Measurements from ENCODE around the gene KLK3.
A peak's percentile ranks its signal among the peaks of the same experiment; 100 is the strongest.

Gene KLK3

GRCh38 chr19:50859849-50860248 lies 5.1 kb downstream of the KLK3 start:
- H3K4me1 ChIP-seq (ENCODE audit: insufficient read depth, poor library complexity, severe bottlenecking) = no peaks in the 10 kb centered on the region
- no peak overlapping the region for H3K27ac ChIP-seq (ENCODE audit: poor library complexity, severe bottlenecking)
- ATAC-seq (ENCODE audit: low read depth) (no peak), DNase-seq (ENCODE audit: low spot score) (no peak)
- H3K36me3 ChIP-seq (ENCODE audit: low read depth) = no peaks in the 10 kb centered on the region
- no peak overlapping the region for H3K4me3 ChIP-seq (ENCODE audit: severe bottlenecking)
- peaks cover 9% of the 10 kb centered on the region for H3K27me3 ChIP-seq (ENCODE audit: insufficient read depth, poor library complexity, severe bottlenecking)
- TF ChIP-seq, protein P1, sequence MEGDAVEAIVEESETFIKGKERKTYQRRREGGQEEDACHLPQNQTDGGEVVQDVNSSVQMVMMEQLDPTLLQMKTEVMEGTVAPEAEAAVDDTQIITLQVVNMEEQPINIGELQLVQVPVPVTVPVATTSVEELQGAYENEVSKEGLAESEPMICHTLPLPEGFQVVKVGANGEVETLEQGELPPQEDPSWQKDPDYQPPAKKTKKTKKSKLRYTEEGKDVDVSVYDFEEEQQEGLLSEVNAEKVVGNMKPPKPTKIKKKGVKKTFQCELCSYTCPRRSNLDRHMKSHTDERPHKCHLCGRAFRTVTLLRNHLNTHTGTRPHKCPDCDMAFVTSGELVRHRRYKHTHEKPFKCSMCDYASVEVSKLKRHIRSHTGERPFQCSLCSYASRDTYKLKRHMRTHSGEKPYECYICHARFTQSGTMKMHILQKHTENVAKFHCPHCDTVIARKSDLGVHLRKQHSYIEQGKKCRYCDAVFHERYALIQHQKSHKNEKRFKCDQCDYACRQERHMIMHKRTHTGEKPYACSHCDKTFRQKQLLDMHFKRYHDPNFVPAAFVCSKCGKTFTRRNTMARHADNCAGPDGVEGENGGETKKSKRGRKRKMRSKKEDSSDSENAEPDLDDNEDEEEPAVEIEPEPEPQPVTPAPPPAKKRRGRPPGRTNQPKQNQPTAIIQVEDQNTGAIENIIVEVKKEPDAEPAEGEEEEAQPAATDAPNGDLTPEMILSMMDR (IDR thresholded peaks at IDR 0.05; ENCODE audit: poor library complexity, severe bottlenecking) = no peak
- no peaks in the 10 kb centered on the region for H3K9me3 ChIP-seq (ENCODE audit: severe bottlenecking)

GRCh38 chr19:50861010-50861409 lies 6.3 kb downstream of the KLK3 start:
- Histone ChIP-seq H3K4me3 (ENCODE audit: severe bottlenecking) (no peak overlapping the region), H3K27ac (ENCODE audit: poor library complexity, severe bottlenecking) (no peak overlapping the region), H3K27me3 (ENCODE audit: insufficient read depth, poor library complexity, severe bottlenecking) (peaks cover 13% of the 10 kb centered on the region), H3K36me3 (ENCODE audit: low read depth) (no peaks in the 10 kb centered on the region), H3K4me1 (ENCODE audit: insufficient read depth, poor library complexity, severe bottlenecking) (no peaks in the 10 kb centered on the region), H3K9me3 (ENCODE audit: severe bottlenecking) (no peaks in the 10 kb centered on the region)
- TF ChIP-seq, protein P1 (IDR thresholded peaks at IDR 0.05; ENCODE audit: poor library complexity, severe bottlenecking) = no peak
- DNase-seq (ENCODE audit: low spot score) (no peak), ATAC-seq (ENCODE audit: low read depth) (peak; percentile 23; the same call in 2 of the 3 replicates)

- Histone ChIP-seq H3K27ac (ENCODE audit: poor library complexity, severe bottlenecking) (no peak overlapping the region), H3K4me3 (ENCODE audit: severe bottlenecking) (no peak overlapping the region), H3K4me1 (ENCODE audit: insufficient read depth, poor library complexity, severe bottlenecking) (no peaks in the 10 kb centered on the region), H3K9me3 (ENCODE audit: severe bottlenecking) (no peaks in the 10 kb centered on the region), H3K27me3 (ENCODE audit: insufficient read depth, poor library complexity, severe bottlenecking) (peaks cover 16% of the 10 kb centered on the region), H3K36me3 (ENCODE audit: low read depth) (no peaks in the 10 kb centered on the region)
- ATAC-seq (ENCODE audit: low read depth) (no peak), DNase-seq (ENCODE audit: low spot score) (no peak)
- TF ChIP-seq, protein P1 (IDR thresholded peaks at IDR 0.05; ENCODE audit: poor library complexity, severe bottlenecking) = no peak
Observed at GRCh38 chr19:50861496-50862286, 7.0 kb downstream of the KLK3 start.

- no peaks in the 10 kb centered on the region for H3K9me3 ChIP-seq (ENCODE audit: severe bottlenecking)
- ATAC-seq (ENCODE audit: low read depth) (no peak), DNase-seq (ENCODE audit: low spot score) (no peak)
- no peaks in the 10 kb centered on the region for H3K36me3 ChIP-seq (ENCODE audit: low read depth)
- no peak overlapping the region for H3K27ac ChIP-seq (ENCODE audit: poor library complexity, severe bottlenecking)
- H3K27me3 ChIP-seq (ENCODE audit: insufficient read depth, poor library complexity, severe bottlenecking) = peaks cover 49% of the 10 kb centered on the region
- H3K4me1 ChIP-seq (ENCODE audit: insufficient read depth, poor library complexity, severe bottlenecking) = no peaks in the 10 kb centered on the region
- no peak overlapping the region for H3K4me3 ChIP-seq (ENCODE audit: severe bottlenecking)
- TF ChIP-seq, protein P1 (IDR thresholded peaks at IDR 0.05; ENCODE audit: poor library complexity, severe bottlenecking) = no peak
Observed at GRCh38 chr19:50869479-50869878, 14.8 kb downstream of the KLK3 start.
